GM19324 (cell line): Measurements from ENCODE around the gene PTPN18.
A peak's percentile ranks its signal among the peaks of the same experiment; 100 is the strongest.
"Not testable (repeated sequence)": the region's sequence is repeated elsewhere in the genome, so short reads cannot be mapped to it uniquely, and the experiment has no call there.

Experiments
- ATAC-seq: cut with Tn5 transposase; IDR thresholded peaks from one replicate; pipeline ENCODE4 v1.9.1; 2021; ENCODE audit warnings: mild to moderate bottlenecking, moderate library complexity; ENCODE audit not compliant: unreplicated experiment, low FRiP score

PTPN18 gene

GRCh38 chr2:130355578-130356431 lies at the start of gene PTPN18:
PTPN18 (plus strand) TSS chr2:130356056; CDS start chr2:130356108, 52 bp downstream.
- ATAC-seq: peak; percentile 96

GRCh38 chr2:130307850-130308249 lies 48.0 kb upstream of the PTPN18 start:
- ATAC-seq: no peak

GRCh38 chr2:130310881-130311280 lies 45.0 kb upstream of the PTPN18 start:
- peak; percentile 50 for ATAC-seq

- no peak for ATAC-seq
Measured at GRCh38 chr2:130313812-130314334, 42.0 kb upstream of the PTPN18 start.

GRCh38 chr2:130314377-130314776 lies 41.5 kb upstream of the PTPN18 start:
- ATAC-seq: no peak

- no peak for ATAC-seq
Measured at GRCh38 chr2:130316596-130316995, 39.3 kb upstream of the PTPN18 start.

GRCh38 chr2:130318906-130319305 lies 37.0 kb upstream of the PTPN18 start:
- ATAC-seq: no peak

GRCh38 chr2:130319536-130319935 lies 36.3 kb upstream of the PTPN18 start:
- no peak for ATAC-seq

GRCh38 chr2:130327703-130328527 lies 27.9 kb upstream of the PTPN18 start:
- ATAC-seq: no peak

- no peak for ATAC-seq
Measured at GRCh38 chr2:130328710-130329109, 27.1 kb upstream of the PTPN18 start.

GRCh38 chr2:130332271-130333073 lies 23.4 kb upstream of the PTPN18 start:
- peak; percentile 75 for ATAC-seq

GRCh38 chr2:130333253-130333652 lies 22.6 kb upstream of the PTPN18 start:
- not testable (repeated sequence) for ATAC-seq

GRCh38 chr2:130334026-130334425 lies 21.8 kb upstream of the PTPN18 start:
- ATAC-seq: no peak

- ATAC-seq: no peak
Measured at GRCh38 chr2:130335226-130335625, 20.6 kb upstream of the PTPN18 start.

GRCh38 chr2:130336150-130336876 lies 19.5 kb upstream of the PTPN18 start:
- ATAC-seq: no peak

GRCh38 chr2:130336877-130337734 lies 18.8 kb upstream of the PTPN18 start:
- ATAC-seq: no peak

- ATAC-seq: no peak
Measured at GRCh38 chr2:130337735-130338325, 18.0 kb upstream of the PTPN18 start.

- no peak for ATAC-seq
Measured at GRCh38 chr2:130338793-130339345, 17.0 kb upstream of the PTPN18 start.
